Esophagus muscularis mucosa (tissue), 4 donors: Measurements from ENCODE around the gene NUP50. TPM values are rescaled to one million over a fixed set of nuclear protein-coding genes. Genes with fewer than 3 reads are reported as not detected.

Source experiments
- DNase-seq: peaks from one replicate; pipeline ENCODE4 v3.0.0-alpha.2; 2017; ENCODE audit errors: extremely low spot score
- H3K27ac ChIP-seq, 4 donors: fragments of 200-600 bp; sonication (generic); replicated peaks in 1 of 4; 1 replicate in 3 of 4; 2 replicates in 1 of 4; pipeline ENCODE4 v1.5.1; 2016 to 2019; ENCODE audit warnings: mild to moderate bottlenecking in 1 of 4
- H3K27me3 ChIP-seq, 4 donors: fragments of 200-600 bp; sonication (generic); one replicate each; pipeline versions ENCODE4 v1.5.1 to v1.6.0; 2016 to 2019
- H3K36me3 ChIP-seq, 4 donors: fragments of 200-600 bp; sonication (generic); one replicate each; pipeline ENCODE4 v1.5.1; 2016 to 2019
- H3K4me1 ChIP-seq, 4 donors: fragments of 200-600 bp; sonication (generic); one replicate each; pipeline ENCODE4 v1.5.1; 2016 to 2019
- H3K4me3 ChIP-seq, 4 donors: fragments of 200-600 bp; sonication (generic); 1 replicate in 2 of 4; 2 replicates in 2 of 4; pipeline ENCODE4 v1.5.1; 2016 to 2019; ENCODE audit warnings: mild to moderate bottlenecking in 4 of 4, moderate library complexity in 1 of 4
- H3K9me3 ChIP-seq, 4 donors: fragments of 200-600 bp; sonication (generic); 1 replicate in 3 of 4; 2 replicates in 1 of 4; pipeline ENCODE4 v1.5.1; 2016 to 2019
- EP300 ChIP-seq: sonication (generic); formaldehyde crosslinking; IDR thresholded peaks from one replicate; pipeline ENCODE4 v1.6.1; 2017; ENCODE audit warnings: antibody characterized with exemption
- POLR2A ChIP-seq: fragments of 450-650 bp; IDR thresholded peaks from one replicate; pipeline ENCODE4 v1.6.1; 2017; ENCODE audit warnings: antibody characterized with exemption, moderate library complexity, mild to moderate bottlenecking, low read depth
- POLR2AphosphoS5 ChIP-seq, 2 donors: sonication (generic); formaldehyde crosslinking; IDR thresholded peaks; one replicate each; pipeline ENCODE4 v1.6.1; 2017; ENCODE audit warnings: antibody characterized with exemption in 2 of 2
- WGBS: methylation state at CpG from one replicate; pipeline ENCODE4 v1.1.5; 2018; 5-methylcytosine and 5-hydroxymethylcytosine counted together
- intact Hi-C: fragments of 100-400 bp; cut with DNase I; formaldehyde crosslinking; loops from one replicate; pipeline ENCODE4 v1.15.1; 2023
- total RNA-seq, 4 donors: library from RNA; depleted of rRNA; stranded (reverse); fragments of >200 nt; gene quantifications; one replicate each; pipeline versions ENCODE4 v1.1.0 to v1.2.1, GENCODE V29; 2016
- TF ChIP-seq, protein P1 (sequence below), 3 experiments: fragments of 200-600 bp in 2 of 3; fragments of 450-650 bp in 1 of 3; sonication (generic) in 2 of 3; IDR thresholded peaks; one replicate each; pipeline ENCODE4 v1.5.1; 2017 to 2019; ENCODE audit warnings: antibody characterized with exemption in 3 of 3, mild to moderate bottlenecking in 2 of 3, moderate library complexity in 1 of 3

The NUP50 gene
- total RNA-seq, 4 donors from 2014 or later, result 22.7 to 40.3 (median 30.0) TPM

DNA sequence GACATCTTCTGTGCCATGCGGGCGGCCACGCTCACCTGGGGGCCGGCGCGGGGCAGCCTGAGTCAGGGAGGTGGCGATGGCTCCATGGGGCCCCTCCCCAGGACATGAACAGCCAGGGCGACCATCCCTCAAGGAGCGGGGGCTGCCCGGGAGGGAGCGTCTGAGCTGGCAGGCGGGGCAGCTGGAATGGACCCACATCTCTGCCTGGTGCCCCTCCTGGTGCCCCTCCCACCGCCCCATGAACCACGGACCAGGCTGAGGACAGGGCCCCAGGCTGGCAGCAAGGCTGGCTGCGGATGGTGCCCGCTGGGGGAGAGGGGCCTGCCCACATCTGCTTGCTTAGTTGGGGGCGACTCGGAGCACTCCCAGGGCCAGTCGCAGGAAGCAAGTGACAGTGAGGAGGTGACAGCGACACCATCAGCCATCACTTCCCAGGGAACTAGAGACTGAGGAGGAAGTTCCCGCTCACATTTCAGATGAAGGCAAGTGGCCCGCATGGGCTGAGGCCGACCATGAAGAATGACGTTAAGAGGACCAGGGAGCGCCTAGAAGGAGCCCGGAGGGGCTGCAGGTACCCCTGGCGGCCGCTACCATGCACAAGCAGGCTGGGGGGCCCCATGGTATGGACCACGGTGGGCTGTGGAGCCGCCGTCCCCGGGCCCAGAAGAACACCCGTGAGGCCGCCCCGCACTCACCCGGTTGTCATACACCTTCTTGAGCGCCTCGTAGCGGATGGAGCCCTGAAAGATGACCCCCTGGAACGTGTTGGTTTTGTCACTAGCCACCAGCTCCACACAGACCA, 39.6 kb downstream of the NUP50 start:
- Histone ChIP-seq H3K27ac (no peak overlapping the region), H3K27me3 (no peaks in the 10 kb centered on the region), H3K36me3 (peaks cover 46 to 87% (median 57%) of the 10 kb centered on the region in 4 donors), H3K4me3 (no peak overlapping the region), H3K4me1 (peaks cover 0 to 26% (median 17%) of the 10 kb centered on the region in 4 donors), H3K9me3 (no peaks in the 10 kb centered on the region)
- no peak for DNase-seq
- intact Hi-C loops, result no loop called here
- WGBS, result 90% methylated on average over 33 of the region's 40 CpGs
- TF ChIP-seq POLR2AphosphoS5 (IDR thresholded peaks at IDR 0.05) (no peak), EP300 (no peak), POLR2A (no peak)
- TF ChIP-seq, protein P1, sequence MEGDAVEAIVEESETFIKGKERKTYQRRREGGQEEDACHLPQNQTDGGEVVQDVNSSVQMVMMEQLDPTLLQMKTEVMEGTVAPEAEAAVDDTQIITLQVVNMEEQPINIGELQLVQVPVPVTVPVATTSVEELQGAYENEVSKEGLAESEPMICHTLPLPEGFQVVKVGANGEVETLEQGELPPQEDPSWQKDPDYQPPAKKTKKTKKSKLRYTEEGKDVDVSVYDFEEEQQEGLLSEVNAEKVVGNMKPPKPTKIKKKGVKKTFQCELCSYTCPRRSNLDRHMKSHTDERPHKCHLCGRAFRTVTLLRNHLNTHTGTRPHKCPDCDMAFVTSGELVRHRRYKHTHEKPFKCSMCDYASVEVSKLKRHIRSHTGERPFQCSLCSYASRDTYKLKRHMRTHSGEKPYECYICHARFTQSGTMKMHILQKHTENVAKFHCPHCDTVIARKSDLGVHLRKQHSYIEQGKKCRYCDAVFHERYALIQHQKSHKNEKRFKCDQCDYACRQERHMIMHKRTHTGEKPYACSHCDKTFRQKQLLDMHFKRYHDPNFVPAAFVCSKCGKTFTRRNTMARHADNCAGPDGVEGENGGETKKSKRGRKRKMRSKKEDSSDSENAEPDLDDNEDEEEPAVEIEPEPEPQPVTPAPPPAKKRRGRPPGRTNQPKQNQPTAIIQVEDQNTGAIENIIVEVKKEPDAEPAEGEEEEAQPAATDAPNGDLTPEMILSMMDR (IDR thresholded peaks at IDR 0.05), result no peak

DNA sequence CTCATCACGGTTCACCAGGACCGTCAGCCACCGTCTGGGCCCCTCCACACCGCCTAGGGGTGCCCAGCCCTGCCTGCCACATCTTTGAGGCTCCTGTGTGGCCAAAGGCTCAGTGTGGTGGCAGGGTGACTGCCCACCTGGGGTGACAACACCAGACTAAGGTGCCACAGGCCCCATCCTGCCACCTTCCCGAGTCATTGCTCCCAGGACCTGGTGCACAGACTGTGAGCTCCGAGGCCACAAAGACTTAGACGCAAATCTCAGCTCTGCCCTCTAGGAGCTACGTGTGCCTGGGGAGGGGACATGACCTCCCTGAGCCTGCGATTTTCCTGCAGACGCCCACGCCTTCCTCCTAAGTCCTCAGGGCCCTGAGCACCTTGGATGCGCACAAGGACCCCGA, 40.5 kb downstream of the NUP50 start:
- H3K4me1 ChIP-seq, result peaks cover 0 to 32% (median 22%) of the 10 kb centered on the region in 4 donors

DNA sequence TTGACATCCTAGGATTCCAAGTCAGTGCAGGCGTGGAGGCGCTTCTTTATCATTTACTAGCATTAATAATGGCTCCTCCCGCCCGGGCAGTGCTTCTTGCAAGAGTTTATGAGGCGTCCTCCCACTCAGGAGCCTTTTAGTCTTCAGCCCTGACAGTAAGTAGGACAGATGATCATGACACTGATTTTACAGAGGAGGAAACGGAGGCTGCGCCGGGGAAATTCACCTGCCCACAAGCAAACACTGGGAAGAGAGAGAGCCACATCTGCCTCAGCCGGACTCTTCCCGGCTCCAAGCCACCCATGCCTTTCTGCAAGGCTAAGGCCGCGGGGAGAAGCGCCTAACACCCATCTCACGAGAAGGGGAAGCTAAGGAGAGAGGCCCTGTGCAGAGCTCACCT, 41.1 kb downstream of the NUP50 start:
- Histone ChIP-seq H3K27ac (no peak overlapping the region), H3K9me3 (no peaks in the 10 kb centered on the region), H3K27me3 (no peaks in the 10 kb centered on the region), H3K4me1 (peaks cover 6 to 37% (median 28%) of the 10 kb centered on the region in 4 donors), H3K36me3 (peaks cover 31 to 80% (median 44%) of the 10 kb centered on the region in 4 donors), H3K4me3 (no peak overlapping the region)
- no peak for TF ChIP-seq EP300
- TF ChIP-seq, protein P1 (IDR thresholded peaks at IDR 0.05), result no peak
- TF ChIP-seq POLR2AphosphoS5 (IDR thresholded peaks at IDR 0.05), result no peak
- no peak for TF ChIP-seq POLR2A
- 88% methylated on average over 14 of the region's 14 CpGs for WGBS
- DNase-seq, result no peak
- intact Hi-C loops, result no loop called here

More for the DNA sequence above, 40.5 kb downstream of the NUP50 start:
- H3K4me3 ChIP-seq, result no peak overlapping the region
- no peak for TF ChIP-seq EP300
- TF ChIP-seq, protein P1 (IDR thresholded peaks at IDR 0.05), result no peak
- no peak for TF ChIP-seq POLR2A
- no peak for TF ChIP-seq POLR2AphosphoS5 (IDR thresholded peaks at IDR 0.05)
- no peak overlapping the region for H3K27ac ChIP-seq
- 77% methylated on average over 6 of the region's 13 CpGs for WGBS
- no peaks in the 10 kb centered on the region for H3K9me3 ChIP-seq
- DNase-seq, result no peak
- intact Hi-C loops, result no loop called here
- H3K27me3 ChIP-seq, result no peaks in the 10 kb centered on the region
- peaks cover 37 to 86% (median 50%) of the 10 kb centered on the region in 4 donors for H3K36me3 ChIP-seq

DNA sequence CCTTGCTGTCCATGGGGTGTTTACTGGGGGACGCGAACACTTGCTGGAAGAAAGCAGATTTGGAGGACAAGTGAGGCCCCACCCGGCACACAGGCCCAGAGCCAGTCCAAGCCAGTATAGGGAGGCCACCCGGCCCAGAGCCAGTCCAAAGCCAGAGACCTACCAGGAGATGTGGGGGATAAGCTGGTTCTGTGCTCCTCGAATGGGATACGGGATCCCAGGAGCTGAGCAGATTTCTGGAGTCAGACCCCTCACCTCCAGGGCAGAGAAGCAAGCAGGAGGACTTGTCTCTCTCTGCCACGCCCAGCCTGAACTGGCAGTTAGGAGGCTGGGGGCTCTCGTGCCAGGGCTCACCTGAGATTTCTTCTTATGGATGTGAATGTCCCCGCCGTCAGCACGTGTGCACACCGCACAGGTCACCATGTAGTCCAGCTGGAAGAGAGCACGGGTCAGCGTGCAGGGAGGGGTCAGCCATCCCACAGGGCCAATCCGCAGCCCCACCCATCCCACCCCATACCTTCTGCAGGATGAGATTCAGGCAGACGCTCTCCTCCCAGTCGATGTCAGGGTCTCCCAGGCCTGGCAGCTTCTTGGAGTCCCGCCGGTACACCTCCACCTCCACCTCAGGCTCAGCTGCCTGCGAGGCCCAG, 41.7 kb downstream of the NUP50 start:
- Histone ChIP-seq H3K9me3 (no peaks in the 10 kb centered on the region), H3K27ac (no peak overlapping the region), H3K27me3 (no peaks in the 10 kb centered on the region), H3K36me3 (peaks cover 29 to 79% (median 40%) of the 10 kb centered on the region in 4 donors), H3K4me1 (peaks cover 6 to 43% (median 34%) of the 10 kb centered on the region in 4 donors), H3K4me3 (no peak overlapping the region)
- no peak for DNase-seq
- WGBS, result 89% methylated on average over 11 of the region's 20 CpGs
- TF ChIP-seq POLR2AphosphoS5 (IDR thresholded peaks at IDR 0.05), result no peak
- TF ChIP-seq, protein P1 (IDR thresholded peaks at IDR 0.05), result no peak
- TF ChIP-seq EP300, result no peak
- TF ChIP-seq POLR2A, result no peak
- intact Hi-C loops, result no loop called here
